Measurements from ENCODE around the gene JARID2.

JARID2 gene

DNA sequence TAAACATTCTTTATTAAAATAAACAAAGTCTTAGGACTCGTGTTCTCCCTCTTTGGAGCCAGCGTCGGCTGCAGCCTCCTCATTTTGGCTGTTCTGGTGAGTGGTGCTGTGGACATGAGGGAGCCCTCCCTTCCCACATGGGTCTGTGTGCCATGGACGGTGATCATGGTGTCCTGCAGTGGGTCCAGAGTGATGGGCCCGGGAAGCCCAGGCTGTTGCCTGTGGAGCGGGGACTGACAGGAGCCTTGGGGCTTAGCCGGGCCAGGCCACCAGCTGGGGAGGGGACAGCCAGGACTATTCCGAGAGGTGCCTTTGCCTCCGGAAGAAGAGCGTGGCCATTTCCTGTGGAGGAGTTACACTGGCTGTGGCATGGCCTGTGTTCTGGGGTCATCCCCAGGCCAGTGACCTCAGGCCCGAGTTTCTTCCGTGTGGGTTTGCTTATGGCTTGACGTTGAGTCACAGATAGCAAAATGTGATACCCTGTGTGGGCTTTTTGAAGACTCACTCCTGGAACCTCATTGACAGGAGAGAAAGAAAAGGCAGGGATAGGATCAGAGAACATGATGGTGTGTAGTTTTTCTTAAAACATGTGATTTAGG is 263.6 kb downstream of the JARID2 start:
- no peak for DNase-seq (ENCODE audit: low spot score)

DNA sequence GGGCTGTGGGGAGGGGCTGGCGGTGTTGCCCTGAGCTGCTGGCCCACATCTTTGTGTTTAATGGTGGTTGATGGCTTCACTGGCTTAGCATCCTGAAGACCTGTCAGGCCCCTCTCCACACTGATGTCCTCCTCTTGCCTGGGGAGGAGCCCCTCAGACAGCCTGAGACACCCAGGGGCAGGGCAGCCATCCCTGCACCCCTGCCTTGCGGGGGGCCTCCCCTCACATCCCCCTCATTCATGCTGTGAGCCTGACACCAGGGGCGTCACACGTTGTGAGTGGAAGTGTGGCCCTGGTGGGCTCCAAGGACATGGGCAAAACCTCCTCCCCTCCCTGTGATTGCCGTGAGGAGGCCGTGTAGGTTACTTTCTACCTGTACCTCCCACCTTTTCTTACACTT is 264.3 kb downstream of the JARID2 start:
- DNase-seq (ENCODE audit: low spot score), result no peak

DNA sequence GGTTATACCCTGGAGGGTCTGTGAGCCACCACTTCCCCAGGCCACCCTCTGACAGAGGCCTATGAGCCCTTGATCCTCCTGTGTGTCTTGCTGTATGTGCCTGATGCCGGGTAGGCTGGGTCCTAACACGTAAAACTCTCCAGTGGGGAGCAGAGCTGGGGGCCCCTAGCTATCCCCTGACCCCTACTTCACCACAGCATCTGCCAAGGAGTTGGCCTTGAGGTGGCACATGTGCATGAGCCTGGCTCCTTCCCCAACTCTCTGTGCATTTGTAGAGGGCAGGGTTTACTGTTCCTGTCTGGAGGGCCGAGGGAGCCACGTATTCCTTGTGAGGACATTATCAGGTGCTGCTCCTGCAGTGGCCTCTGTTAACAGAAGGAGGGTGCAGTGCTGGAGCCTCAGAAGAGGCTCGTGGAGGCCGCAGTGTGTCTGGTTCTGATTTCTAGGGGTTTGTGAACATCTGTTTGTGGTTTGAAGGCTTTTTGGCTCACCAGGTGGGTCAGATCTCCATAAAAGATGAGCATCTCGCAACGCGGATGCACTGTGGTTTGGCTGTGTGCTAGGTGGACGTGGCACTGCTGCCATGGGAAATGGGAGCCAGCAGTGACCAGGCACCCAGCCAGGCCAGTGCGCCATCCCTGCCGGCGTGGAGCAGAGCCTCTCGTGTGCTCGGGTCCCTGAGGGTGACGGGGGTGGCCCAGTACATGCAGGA is 264.8 kb downstream of the JARID2 start:
- DNase-seq (ENCODE audit: low spot score), result no peak

GRCh38 chr6:15511248-15512125 is 265.6 kb downstream of the JARID2 start:
- DNase-seq (ENCODE audit: low spot score), result no peak

DNA sequence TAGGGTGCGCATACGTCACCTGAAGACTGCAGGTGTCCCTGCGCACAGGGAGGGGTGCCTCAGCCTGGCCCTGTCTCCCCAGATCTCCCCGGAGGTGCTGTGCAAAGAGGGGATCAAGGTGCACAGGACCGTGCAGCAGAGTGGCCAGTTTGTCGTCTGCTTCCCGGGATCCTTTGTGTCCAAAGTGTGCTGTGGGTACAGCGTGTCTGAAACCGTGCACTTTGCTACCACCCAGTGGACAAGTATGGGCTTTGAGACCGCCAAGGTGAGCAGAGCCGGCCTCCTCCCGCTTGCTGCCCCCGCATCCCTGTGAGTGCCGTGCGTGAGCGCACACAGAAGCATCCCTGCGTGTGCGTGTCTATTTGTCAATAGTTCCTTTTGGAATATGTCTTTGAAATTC is 266.3 kb downstream of the JARID2 start:
- DNase-seq (ENCODE audit: low spot score), result no peak

DNA sequence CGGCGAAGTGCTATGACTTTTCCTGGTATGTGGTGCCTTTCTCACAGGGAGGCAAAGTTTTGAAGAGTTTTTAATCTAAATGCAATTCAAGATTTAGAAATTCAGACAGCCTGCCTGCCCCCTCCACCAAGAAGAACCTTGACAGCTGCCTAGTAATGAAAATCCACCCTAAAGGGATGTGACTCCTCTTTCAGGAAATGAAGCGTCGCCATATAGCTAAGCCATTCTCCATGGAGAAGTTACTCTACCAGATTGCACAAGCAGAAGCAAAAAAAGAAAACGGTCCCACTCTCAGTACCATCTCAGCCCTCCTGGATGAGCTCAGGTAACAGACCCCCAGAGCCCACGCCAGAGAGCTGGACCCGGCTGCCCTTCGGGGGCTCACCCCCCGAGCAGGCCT is 266.9 kb downstream of the JARID2 start:
- DNase-seq (ENCODE audit: low spot score), result no peak

DNA sequence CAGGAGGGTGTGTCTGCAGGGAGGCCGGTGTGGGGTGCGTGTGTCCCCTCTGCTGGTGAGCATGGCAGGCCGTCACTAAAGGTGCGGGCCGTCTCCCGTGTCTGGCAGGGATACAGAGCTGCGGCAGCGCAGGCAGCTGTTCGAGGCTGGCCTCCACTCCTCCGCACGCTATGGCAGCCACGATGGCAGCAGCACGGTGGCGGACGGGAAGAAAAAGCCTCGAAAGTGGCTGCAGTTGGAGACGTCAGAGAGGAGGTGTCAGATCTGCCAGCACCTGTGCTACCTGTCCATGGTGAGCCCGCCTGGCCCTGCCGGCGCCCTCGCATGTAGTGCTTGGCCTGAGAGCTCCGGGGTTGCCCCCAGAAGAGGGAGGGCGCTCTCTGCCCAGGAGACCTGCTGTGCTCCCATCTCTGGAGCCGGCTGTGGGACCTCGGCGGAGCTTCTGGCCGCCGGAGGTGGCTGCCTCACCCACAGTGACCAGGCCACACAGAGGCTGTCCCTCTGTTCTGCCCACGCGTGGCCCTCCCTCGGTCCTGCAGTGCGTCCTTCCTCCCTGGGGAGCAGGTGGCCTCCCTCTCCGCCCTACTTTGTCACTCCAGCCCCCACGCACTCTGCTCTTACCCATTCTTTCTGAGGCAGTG is 267.4 kb downstream of the JARID2 start:
- no peak for DNase-seq (ENCODE audit: low spot score)

- no peak for DNase-seq (ENCODE audit: low spot score)
Measured at GRCh38 chr6:15513801-15514711, 268.2 kb downstream of the JARID2 start.

DNA sequence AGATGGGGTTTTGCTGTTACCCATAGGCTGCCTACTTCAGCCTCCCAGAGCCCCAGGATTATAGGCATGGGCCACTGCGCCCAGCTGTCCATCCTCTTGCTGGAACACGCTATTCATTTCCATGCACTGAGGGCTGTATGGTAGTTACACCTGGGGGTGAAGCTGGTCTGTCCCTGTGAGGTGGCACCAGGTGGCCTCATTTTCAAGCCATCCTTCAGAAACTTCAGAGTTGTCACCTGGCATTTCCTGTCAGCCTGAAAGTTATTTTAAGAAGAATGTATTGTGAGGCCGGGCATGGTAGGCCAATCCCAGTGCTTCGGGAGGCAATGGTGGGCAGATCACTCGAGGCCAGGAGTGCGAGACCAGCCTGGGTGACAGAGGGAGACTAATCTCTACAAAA is 269.4 kb downstream of the JARID2 start:
- DNase-seq (ENCODE audit: low spot score), result no peak

DNA sequence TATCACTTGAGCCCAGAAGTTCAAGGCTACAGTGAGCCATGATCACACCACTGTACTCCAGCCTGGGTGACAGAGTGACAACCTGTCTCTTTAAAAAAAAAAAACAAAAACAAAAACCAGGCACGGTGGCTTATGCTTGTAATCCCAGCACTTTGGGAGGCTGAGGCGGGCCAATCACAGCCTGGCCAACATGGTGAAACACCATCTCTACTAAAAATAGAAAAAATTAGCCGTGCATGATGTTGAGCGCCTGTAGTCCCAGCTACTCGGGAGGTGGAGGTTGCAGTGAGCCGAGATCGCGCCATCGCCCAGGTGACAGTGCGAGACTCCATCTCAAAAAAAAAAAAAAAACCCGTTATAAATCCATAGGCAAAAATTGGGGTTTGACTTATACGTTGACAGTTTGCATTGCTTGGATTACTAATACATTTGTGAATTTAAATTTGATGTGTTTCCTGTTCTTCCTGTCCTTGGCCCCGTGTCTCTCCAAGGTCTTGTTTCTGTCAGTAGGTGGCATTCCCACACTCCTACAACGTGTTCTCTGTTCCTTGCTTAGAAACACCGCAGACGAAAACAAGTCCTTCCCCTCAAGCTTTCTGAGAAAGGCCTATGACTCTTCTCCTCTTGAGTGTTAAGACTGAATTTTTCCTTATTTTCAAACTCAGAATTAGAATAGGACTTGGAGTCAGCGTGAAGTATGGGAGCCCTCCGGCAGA is 269.9 kb downstream of the JARID2 start:
- DNase-seq (ENCODE audit: low spot score), result no peak

DNA sequence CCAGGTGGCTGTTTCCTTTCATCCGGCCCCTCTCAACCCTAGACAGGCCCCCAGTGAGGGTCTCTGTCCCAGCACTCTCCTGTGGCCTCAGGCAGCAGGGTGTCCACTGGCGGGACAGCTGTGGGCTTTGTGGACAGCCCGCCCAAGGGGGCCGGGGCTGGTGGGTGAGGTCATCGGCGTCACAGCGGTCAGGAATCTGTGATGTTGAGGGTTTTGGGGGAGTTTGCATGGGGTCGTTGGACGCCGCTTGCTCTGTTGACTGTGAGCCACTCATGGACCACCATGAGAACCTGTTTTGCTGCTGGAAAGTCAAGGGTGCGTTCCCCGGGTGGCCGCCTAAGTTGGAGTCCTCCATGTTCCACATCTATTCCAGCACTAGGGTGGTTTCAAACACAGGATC is 270.5 kb downstream of the JARID2 start:
- no peak for DNase-seq (ENCODE audit: low spot score)

DNA sequence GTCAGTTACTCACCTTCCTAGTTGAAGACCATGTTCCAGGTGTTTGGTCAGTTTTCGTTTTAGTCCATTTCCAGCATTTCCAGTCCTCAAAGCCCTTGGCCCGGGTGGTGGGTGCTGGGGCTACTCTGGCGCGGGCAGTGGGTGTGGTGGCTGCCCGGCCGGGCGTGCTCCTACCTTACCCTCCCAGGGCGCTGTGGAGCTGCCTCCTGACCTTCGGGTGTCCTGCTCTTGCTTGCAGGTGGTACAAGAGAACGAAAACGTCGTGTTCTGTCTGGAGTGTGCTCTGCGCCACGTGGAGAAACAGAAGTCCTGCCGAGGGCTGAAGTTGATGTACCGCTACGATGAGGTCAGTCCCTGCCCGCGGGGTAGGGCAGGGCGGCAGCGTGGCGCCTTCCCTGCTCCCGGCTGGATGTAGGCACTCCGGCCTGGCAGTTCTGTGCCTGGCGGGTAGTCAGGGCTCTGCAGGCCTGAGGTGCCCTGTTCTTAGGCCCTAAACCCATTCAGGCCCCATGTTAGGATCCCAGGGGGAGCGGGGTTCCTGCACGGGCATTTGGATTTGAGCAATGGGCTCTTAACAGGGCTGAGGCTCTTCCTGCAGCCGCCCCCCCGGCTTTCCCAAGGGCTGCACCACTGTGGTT is 271.2 kb downstream of the JARID2 start:
- no peak for DNase-seq (ENCODE audit: low spot score)

- DNase-seq (ENCODE audit: low spot score), result no peak
Measured at GRCh38 chr6:15517600-15517999, 271.7 kb downstream of the JARID2 start.

DNA sequence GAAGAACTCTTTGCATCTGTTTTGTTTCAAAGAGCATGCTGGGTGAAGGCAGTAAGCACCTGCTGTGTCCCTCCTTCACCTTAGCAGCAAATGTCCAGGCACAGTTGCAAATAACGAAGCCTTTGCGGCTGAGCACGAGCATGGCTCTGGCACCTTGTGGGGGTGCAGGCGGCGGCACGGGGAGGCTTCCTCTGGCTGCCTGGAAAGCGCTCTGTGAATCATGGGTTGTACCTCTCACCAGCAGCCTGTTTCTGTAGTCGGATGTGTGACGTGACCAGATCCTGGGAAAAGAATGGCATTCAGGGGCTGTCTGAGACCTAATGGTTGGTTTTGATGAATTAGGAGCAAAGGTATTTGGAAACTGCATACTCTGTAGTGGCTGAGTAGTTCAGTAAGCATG is 272.2 kb downstream of the JARID2 start:
- DNase-seq (ENCODE audit: low spot score), result no peak

GRCh38 chr6:15518878-15519277 is 273.0 kb downstream of the JARID2 start:
- no peak for DNase-seq (ENCODE audit: low spot score)

DNA sequence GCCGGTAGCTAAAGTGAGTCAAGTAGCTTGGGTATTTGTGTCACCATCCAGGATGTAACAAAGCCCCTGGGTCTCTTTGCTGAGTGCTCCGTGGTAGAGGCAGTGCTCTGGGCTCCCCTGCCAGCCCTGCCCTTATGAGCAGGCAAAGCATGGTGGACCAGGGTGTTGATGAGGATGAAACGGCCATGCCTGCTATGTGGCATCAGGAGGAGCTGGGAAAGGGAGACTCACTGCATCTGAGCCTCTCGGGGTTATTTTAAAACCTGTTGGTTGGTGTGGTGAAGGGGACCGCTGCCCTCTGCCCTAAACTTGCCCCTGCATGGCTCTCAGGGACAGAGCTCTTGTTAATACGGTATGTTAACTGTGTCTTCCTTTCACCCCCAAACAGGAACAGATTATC is 273.8 kb downstream of the JARID2 start:
- DNase-seq (ENCODE audit: low spot score), result no peak

DNA sequence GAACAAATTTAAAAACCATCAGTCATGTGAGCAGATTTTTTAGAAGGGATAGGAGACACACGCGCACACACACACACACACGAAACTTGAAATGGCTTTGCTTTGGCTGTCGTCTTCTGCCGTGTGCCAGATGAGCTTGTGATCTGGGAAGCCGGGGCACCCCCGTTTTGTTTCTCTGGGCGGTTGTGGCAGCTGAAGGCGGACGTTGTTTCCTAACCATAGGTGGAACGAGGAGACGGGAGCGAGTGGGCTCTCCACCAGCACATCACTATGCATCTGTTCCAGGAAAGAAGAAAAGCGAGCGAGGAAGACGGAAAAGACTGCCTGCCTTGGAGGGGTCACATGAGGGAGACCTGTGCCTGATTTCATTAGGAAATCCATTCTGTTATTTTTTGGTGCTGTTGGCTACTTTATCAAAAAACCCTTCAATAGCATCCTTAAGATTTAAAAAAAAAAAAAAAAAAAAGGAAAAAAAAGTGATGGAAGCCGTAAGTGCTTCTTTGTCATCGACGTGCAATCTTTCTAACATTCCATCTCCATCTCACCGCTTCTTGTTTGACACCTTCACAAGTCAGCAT is 274.8 kb downstream of the JARID2 start:
- no peak for DNase-seq (ENCODE audit: low spot score)

GRCh38 chr6:15521582-15521981 is 275.7 kb downstream of the JARID2 start:
- DNase-seq (ENCODE audit: low spot score), result no peak

GRCh38 chr6:15522026-15522425 is 276.2 kb downstream of the JARID2 start:
- DNase-seq (ENCODE audit: low spot score), result no peak

- DNase-seq (ENCODE audit: low spot score), result no peak
Measured at GRCh38 chr6:15522427-15522826, 276.6 kb downstream of the JARID2 start.

Data from putamen (tissue), 1 donor.